GM23338 (cell line): ENCODE results near the gene NGF.

ENCODE experiments used
- EZH2 ChIP-seq: fragments of 200-600 bp; sonication (generic); IDR thresholded peaks from one replicate; pipeline ENCODE4 v1.8.0; 2017; ENCODE audit warnings: antibody characterized with exemption, mild to moderate bottlenecking, low read depth; ENCODE audit not compliant: unreplicated experiment
- EZH2phosphoT487 ChIP-seq: fragments of 200-600 bp; sonication (generic); IDR thresholded peaks from one replicate; pipeline ENCODE4 v1.8.1; 2018; ENCODE audit warnings: antibody characterized with exemption; ENCODE audit not compliant: unreplicated experiment
- POLR2AphosphoS5 ChIP-seq: IDR thresholded peaks from 2 replicates; pipeline ENCODE4 v1.6.1; 2016; ENCODE audit warnings: antibody characterized with exemption, low read depth
- TF ChIP-seq, protein P1 (sequence below), 2 experiments: fragments of 200-600 bp in 1 of 2; sonication (generic) in 1 of 2; conservative IDR thresholded peaks; 2 replicates each; pipeline versions ENCODE4 v1.5.1 to v1.6.1; 2016 to 2017; ENCODE audit warnings: antibody characterized with exemption in 2 of 2, low read depth in 2 of 2, mild to moderate bottlenecking in 2 of 2, moderate library complexity in 1 of 2
- TF ChIP-seq, protein P2 (sequence below): IDR thresholded peaks from one replicate; pipeline ENCODE4 v1.6.1; 2018; ENCODE audit warnings: antibody characterized with exemption; ENCODE audit not compliant: unreplicated experiment

DNA sequence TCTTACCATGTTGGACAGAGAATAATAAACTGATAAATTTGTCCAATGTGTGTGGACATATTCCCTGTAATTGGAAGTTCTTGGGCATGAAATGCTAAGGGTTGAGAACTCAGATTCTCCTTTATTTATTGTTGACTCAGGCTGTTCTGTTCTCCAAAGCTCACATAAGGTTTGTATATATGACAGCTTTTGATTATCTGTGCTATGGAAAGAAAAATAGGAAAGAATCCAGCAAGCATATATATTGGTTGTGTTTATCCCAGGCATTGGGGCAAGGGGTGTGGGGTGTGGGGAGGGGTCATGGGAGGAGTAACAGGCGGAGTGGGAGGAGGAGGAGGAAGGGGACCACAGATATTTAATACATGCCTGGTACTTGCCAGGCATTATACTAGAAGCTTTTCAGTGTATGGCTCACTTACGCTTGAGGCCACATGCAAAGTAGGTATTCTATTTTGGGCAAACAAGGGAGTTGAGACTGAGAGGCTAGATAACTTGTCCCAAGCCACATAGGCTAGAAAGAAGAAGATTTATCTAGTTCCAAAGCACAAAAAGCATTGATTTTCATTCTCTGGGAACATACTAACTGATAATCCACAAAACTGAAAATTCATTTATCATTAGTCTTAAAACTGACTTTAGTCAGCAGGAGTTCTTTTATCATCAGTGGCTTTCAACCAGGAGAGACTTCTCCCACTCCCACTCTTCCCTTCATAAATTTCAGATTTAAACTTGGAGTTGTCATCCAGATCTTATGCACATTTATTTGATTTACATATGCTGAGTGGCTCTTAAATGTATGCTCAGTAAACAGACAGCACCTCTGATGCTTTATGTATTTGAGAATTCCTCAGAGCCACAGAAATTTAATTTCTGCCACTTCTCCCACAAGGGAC is 27.2 kb downstream of the NGF start:
- no peak for TF ChIP-seq EZH2phosphoT487
- TF ChIP-seq, protein P1, sequence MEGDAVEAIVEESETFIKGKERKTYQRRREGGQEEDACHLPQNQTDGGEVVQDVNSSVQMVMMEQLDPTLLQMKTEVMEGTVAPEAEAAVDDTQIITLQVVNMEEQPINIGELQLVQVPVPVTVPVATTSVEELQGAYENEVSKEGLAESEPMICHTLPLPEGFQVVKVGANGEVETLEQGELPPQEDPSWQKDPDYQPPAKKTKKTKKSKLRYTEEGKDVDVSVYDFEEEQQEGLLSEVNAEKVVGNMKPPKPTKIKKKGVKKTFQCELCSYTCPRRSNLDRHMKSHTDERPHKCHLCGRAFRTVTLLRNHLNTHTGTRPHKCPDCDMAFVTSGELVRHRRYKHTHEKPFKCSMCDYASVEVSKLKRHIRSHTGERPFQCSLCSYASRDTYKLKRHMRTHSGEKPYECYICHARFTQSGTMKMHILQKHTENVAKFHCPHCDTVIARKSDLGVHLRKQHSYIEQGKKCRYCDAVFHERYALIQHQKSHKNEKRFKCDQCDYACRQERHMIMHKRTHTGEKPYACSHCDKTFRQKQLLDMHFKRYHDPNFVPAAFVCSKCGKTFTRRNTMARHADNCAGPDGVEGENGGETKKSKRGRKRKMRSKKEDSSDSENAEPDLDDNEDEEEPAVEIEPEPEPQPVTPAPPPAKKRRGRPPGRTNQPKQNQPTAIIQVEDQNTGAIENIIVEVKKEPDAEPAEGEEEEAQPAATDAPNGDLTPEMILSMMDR (conservative IDR thresholded peaks at IDR 0.05; ENCODE audit: low read depth in 2 of 2): no peak
- TF ChIP-seq, protein P2, sequence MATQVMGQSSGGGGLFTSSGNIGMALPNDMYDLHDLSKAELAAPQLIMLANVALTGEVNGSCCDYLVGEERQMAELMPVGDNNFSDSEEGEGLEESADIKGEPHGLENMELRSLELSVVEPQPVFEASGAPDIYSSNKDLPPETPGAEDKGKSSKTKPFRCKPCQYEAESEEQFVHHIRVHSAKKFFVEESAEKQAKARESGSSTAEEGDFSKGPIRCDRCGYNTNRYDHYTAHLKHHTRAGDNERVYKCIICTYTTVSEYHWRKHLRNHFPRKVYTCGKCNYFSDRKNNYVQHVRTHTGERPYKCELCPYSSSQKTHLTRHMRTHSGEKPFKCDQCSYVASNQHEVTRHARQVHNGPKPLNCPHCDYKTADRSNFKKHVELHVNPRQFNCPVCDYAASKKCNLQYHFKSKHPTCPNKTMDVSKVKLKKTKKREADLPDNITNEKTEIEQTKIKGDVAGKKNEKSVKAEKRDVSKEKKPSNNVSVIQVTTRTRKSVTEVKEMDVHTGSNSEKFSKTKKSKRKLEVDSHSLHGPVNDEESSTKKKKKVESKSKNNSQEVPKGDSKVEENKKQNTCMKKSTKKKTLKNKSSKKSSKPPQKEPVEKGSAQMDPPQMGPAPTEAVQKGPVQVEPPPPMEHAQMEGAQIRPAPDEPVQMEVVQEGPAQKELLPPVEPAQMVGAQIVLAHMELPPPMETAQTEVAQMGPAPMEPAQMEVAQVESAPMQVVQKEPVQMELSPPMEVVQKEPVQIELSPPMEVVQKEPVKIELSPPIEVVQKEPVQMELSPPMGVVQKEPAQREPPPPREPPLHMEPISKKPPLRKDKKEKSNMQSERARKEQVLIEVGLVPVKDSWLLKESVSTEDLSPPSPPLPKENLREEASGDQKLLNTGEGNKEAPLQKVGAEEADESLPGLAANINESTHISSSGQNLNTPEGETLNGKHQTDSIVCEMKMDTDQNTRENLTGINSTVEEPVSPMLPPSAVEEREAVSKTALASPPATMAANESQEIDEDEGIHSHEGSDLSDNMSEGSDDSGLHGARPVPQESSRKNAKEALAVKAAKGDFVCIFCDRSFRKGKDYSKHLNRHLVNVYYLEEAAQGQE: no peak
- no peak for TF ChIP-seq EZH2
- no peak for TF ChIP-seq POLR2AphosphoS5
